ENCODE data around the gene ZCCHC4.

Gene ZCCHC4

DNA sequence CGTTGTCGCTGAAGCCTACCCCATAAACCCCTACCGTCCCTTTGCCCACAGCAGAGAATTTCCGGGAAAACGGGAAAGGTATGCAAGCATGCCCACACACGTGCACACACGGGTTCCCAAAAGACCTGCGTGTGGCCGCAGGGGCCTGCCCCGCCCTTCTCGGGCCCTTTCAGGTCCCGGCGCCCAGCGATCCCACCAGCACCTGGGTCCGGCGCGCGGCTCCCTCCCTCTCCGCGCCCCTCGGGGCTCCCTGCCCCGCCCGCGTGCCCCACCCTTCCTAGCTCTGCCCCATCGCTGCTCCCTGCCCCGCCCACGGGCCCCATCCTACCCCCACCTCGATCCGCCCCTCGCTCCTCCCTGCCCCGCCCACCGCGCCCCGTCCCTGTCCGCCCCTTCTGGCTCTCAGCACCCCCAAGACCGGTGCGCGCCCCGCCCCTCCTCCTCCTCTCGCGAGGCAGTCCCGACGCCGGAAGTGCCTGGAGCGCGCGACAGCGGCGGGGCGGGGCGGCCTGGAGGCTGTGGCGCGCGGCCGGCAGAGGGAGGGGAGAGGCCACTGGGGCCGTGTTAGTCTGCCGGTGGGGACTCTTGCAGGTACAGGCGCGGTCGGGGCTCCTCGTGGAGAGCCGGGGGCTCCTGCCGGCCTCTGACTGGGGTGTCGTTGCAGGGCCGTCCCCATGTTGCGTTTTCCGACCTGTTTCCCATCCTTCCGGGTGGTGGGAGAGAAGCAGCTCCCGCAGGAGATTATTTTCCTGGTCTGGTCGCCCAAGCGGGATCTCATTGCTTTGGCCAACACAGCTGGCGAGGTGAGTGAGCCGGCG is 64.4 kb downstream of the ZCCHC4 start, which contains the start of gene ANAPC4:
ANAPC4 (plus strand) TSS at position 510 of the 818 bp plus-strand sequence; CDS start at position 675, 165 bp downstream.
- DNase-seq (ENCODE audit: low read depth, low spot score): no peak
- TF ChIP-seq EZH2 (IDR thresholded peaks at IDR 0.05) (no peak), POLR2AphosphoS5 (IDR thresholded peaks at IDR 0.05; ENCODE audit: borderline replicate concordance, low read depth, low read length) (peak; percentile 52; the same call in 1 of the 2 replicates), FOXP2 (optimal IDR thresholded peaks at IDR 0.05; ENCODE audit: control extremely low read depth, extremely low read length, insufficient read depth) (no peak)

DNA sequence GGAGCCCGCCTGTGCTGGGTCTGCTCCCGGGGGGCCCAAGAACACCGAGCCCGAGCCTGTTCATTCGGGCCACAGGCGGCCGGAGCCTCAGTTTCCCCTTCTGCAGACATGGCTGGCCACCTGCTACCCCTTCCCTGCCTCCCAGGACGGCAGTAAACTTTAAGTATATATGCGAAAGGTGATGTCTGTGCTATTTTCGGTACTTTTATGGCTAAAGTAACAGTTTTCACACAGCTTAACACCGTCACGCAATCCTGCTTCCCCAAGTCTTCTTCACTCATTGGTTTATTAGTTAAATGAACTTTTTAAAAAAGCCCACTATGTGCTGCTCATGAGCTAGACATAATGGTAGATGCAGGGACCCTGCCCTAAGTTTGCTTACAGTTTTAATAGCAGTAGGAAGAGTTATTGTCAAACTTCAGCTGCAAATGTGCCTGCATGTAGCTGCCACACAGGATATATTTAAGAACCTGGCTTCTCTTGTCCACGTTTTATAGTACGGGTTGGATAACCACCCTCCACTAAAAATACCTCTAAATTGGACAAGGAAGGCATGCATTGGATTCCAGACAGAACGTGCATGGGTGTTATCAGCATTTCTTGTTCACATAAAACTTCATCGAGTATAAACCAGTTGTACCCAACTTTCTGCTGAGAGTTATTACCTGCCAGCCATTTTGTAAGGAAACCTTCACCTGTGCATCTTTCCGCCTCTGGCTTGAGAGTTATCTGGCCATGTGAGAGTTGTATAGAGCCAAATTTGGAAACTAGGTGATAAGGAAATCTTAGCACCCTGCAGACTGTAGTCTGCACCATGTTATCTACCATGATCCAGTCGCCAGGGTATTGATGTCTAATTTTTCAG is 65.2 kb downstream of the ZCCHC4 start:
- DNase-seq (ENCODE audit: low read depth, low spot score): no peak
- peak overlapping the region; percentile 86 for H3K4me3 ChIP-seq
- H3K36me3 ChIP-seq (ENCODE audit: insufficient read depth, low read length): peaks cover 7% of the 10 kb centered on the region; the same call in 1 of the 2 replicates
- no peaks in the 10 kb centered on the region for H3K9me3 ChIP-seq (ENCODE audit: low read depth, low read length)
- no peak for TF ChIP-seq POLR2AphosphoS5 (IDR thresholded peaks at IDR 0.05; ENCODE audit: borderline replicate concordance, low read depth, low read length)
- no peak for TF ChIP-seq FOXP2 (optimal IDR thresholded peaks at IDR 0.05; ENCODE audit: control extremely low read depth, extremely low read length, insufficient read depth)
- TF ChIP-seq EZH2 (IDR thresholded peaks at IDR 0.05): no peak
- H3K27ac ChIP-seq: no peak overlapping the region
- H3K9ac ChIP-seq (ENCODE audit: insufficient read length): peak overlapping the region; percentile 85

More for the DNA sequence above, 64.4 kb downstream of the ZCCHC4 start, which contains the start of gene ANAPC4:
- H3K4me3 ChIP-seq: peak within 1 kb of the TSS; percentile 86
- H3K27ac ChIP-seq: 0 out of 2 replicates have a peak within 1 kb of the TSS, but pooled peaks have one; percentile 31
- no peaks in the 10 kb centered on the region for H3K9me3 ChIP-seq (ENCODE audit: low read depth, low read length)
- H3K36me3 ChIP-seq (ENCODE audit: insufficient read depth, low read length): peaks cover 7% of the 10 kb centered on the region; the same call in 1 of the 2 replicates
- H3K9ac ChIP-seq (ENCODE audit: insufficient read length): peak within 1 kb of the TSS; percentile 85

GRCh38 chr4:25378437-25378743 is 65.8 kb downstream of the ZCCHC4 start:
- TF ChIP-seq POLR2AphosphoS5 (IDR thresholded peaks at IDR 0.05; ENCODE audit: borderline replicate concordance, low read depth, low read length) (no peak), EZH2 (IDR thresholded peaks at IDR 0.05) (no peak), FOXP2 (optimal IDR thresholded peaks at IDR 0.05; ENCODE audit: control extremely low read depth, extremely low read length, insufficient read depth) (no peak)
- peak overlapping the region; percentile 86 for H3K4me3 ChIP-seq
- H3K9me3 ChIP-seq (ENCODE audit: low read depth, low read length): no peaks in the 10 kb centered on the region
- peaks cover 7% of the 10 kb centered on the region; the same call in 1 of the 2 replicates for H3K36me3 ChIP-seq (ENCODE audit: insufficient read depth, low read length)
- no peak for DNase-seq (ENCODE audit: low read depth, low spot score)
- H3K27ac ChIP-seq: no peak overlapping the region
- H3K9ac ChIP-seq (ENCODE audit: insufficient read length): no peak overlapping the region

DNA sequence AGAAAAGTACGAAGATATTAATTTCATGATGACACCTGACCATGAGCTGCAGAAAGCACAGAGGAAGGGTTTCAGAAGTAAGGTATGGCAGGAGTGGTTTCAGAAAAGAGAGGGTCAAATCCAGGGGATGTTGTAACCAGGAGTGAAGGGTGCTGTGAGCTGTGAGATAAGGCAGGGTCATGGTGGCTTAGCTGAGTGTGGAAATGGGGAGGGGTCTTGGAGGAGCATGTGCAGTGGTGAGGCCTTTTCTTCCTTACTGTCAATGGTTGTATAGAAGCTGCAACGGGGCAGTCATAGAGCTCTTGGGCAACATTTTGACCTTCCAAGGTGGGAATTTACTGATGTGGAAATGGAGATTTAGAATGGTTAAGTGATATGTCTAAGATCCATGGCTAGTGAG is 67.0 kb downstream of the ZCCHC4 start:
- Histone ChIP-seq H3K36me3 (ENCODE audit: insufficient read depth, low read length) (peaks cover 16% of the 10 kb centered on the region; the same call in 1 of the 2 replicates), H3K9ac (ENCODE audit: insufficient read length) (no peak overlapping the region), H3K27ac (no peak overlapping the region), H3K4me3 (no peak overlapping the region), H3K9me3 (ENCODE audit: low read depth, low read length) (no peaks in the 10 kb centered on the region)
- no peak for DNase-seq (ENCODE audit: low read depth, low spot score)
- no peak for TF ChIP-seq POLR2AphosphoS5 (IDR thresholded peaks at IDR 0.05; ENCODE audit: borderline replicate concordance, low read depth, low read length)
- no peak for TF ChIP-seq EZH2 (IDR thresholded peaks at IDR 0.05)
- no peak for TF ChIP-seq FOXP2 (optimal IDR thresholded peaks at IDR 0.05; ENCODE audit: control extremely low read depth, extremely low read length, insufficient read depth)

DNA sequence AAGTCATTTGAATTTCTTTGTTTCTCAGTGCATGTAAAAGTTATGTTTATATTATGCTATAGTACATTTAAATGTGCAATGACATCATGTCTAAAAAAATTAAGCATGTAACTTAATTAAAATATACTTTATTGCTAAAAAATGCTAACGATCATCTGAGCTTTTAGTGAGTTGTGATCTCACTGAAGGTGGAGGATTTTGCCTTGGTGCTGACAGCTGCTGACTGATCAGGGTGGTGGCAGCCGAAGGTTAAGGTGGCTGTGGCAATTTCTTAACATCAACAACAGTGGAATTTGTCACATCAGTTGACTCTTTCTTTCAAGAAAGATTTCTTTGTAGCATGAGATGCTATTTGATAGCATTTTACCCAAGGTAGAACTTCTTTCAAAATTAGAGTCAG is 71.1 kb downstream of the ZCCHC4 start:
- H3K4me3 ChIP-seq: no peak overlapping the region
- H3K9me3 ChIP-seq (ENCODE audit: low read depth, low read length): no peaks in the 10 kb centered on the region
- no peak overlapping the region for H3K9ac ChIP-seq (ENCODE audit: insufficient read length)
- TF ChIP-seq POLR2AphosphoS5 (IDR thresholded peaks at IDR 0.05; ENCODE audit: borderline replicate concordance, low read depth, low read length) (no peak), FOXP2 (optimal IDR thresholded peaks at IDR 0.05; ENCODE audit: control extremely low read depth, extremely low read length, insufficient read depth) (no peak), EZH2 (IDR thresholded peaks at IDR 0.05) (no peak)
- H3K27ac ChIP-seq: no peak overlapping the region
- H3K36me3 ChIP-seq (ENCODE audit: insufficient read depth, low read length): peaks cover 19% of the 10 kb centered on the region; the same call in 1 of the 2 replicates
- DNase-seq (ENCODE audit: low read depth, low spot score): no peak

DNA sequence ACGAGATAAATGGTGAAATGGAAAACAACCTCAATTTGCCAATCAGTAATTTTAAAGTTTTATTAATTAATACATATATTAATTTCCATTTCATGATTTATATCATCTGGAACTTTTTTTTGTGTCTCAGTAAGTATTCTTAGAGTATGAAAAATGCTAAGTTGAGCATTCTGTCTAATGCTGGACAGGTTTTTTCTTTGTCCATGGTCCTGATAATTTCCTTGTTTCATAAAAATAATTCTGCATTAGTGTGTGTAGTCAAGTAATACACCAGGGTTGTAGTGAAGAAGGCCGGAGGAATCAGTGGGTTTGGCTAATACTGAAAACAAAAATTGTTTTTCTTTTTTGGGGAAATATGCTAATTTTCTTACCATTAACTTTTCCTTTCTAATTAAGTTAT is 74.4 kb downstream of the ZCCHC4 start:
- Histone ChIP-seq H3K36me3 (ENCODE audit: insufficient read depth, low read length) (peaks cover 29% of the 10 kb centered on the region), H3K9ac (ENCODE audit: insufficient read length) (no peak overlapping the region), H3K9me3 (ENCODE audit: low read depth, low read length) (no peaks in the 10 kb centered on the region), H3K4me3 (no peak overlapping the region), H3K27ac (no peak overlapping the region)
- TF ChIP-seq FOXP2 (optimal IDR thresholded peaks at IDR 0.05; ENCODE audit: control extremely low read depth, extremely low read length, insufficient read depth): no peak
- no peak for TF ChIP-seq POLR2AphosphoS5 (IDR thresholded peaks at IDR 0.05; ENCODE audit: borderline replicate concordance, low read depth, low read length)
- TF ChIP-seq EZH2 (IDR thresholded peaks at IDR 0.05): no peak
- DNase-seq (ENCODE audit: low read depth, low spot score): no peak

- Histone ChIP-seq H3K36me3 (ENCODE audit: insufficient read depth, low read length) (peaks cover 37% of the 10 kb centered on the region), H3K4me3 (no peak overlapping the region), H3K9ac (ENCODE audit: insufficient read length) (no peak overlapping the region), H3K9me3 (ENCODE audit: low read depth, low read length) (no peaks in the 10 kb centered on the region), H3K27ac (no peak overlapping the region)
- TF ChIP-seq FOXP2 (optimal IDR thresholded peaks at IDR 0.05; ENCODE audit: control extremely low read depth, extremely low read length, insufficient read depth): no peak
- TF ChIP-seq POLR2AphosphoS5 (IDR thresholded peaks at IDR 0.05; ENCODE audit: borderline replicate concordance, low read depth, low read length): no peak
- no peak for DNase-seq (ENCODE audit: low read depth, low spot score)
Measured at GRCh38 chr4:25397305-25397704, 84.7 kb downstream of the ZCCHC4 start.

- TF ChIP-seq FOXP2 (optimal IDR thresholded peaks at IDR 0.05; ENCODE audit: control extremely low read depth, extremely low read length, insufficient read depth): no peak
- no peak for TF ChIP-seq EZH2 (IDR thresholded peaks at IDR 0.05)
- TF ChIP-seq POLR2AphosphoS5 (IDR thresholded peaks at IDR 0.05; ENCODE audit: borderline replicate concordance, low read depth, low read length): no peak
- no peaks in the 10 kb centered on the region for H3K9me3 ChIP-seq (ENCODE audit: low read depth, low read length)
- no peak overlapping the region for H3K9ac ChIP-seq (ENCODE audit: insufficient read length)
- H3K36me3 ChIP-seq (ENCODE audit: insufficient read depth, low read length): peaks cover 47% of the 10 kb centered on the region
- DNase-seq (ENCODE audit: low read depth, low spot score): no peak
- no peak overlapping the region for H3K27ac ChIP-seq
- H3K4me3 ChIP-seq: no peak overlapping the region
Measured at GRCh38 chr4:25399510-25399909, 86.9 kb downstream of the ZCCHC4 start.

Data from SK-N-MC (cell line).